Kidney (tissue), 14 donors: ENCODE results near the gene HNRNPAB. TPM values are rescaled to one million over a fixed set of nuclear protein-coding genes. Genes with fewer than 3 reads are reported as not detected.
A peak's percentile ranks its signal among the peaks of the same experiment; 100 is the strongest.

Experiments
- DNase-seq, 5 donors: peaks; one replicate each; pipeline ENCODE4 v3.0.0-alpha.2; 2013 to 2020
- FAIRE-seq: peaks from 2 replicates; lab custom pipeline; 2012; peaks lifted over from hg19 to GRCh38; lab: Jason Lieb, UNC
- H3K27ac ChIP-seq, 2 donors: one replicate each; pipeline ENCODE4 v1.7.0; 2013; ENCODE audit warnings: low read depth in 2 of 2, low read length in 2 of 2, inconsistent platforms in 1 of 2
- H3K27me3 ChIP-seq: one replicate; pipeline ENCODE4 v1.7.1; 2013; ENCODE audit warnings: low read length, inconsistent platforms; ENCODE audit not compliant: control insufficient read depth, insufficient read depth
- H3K36me3 ChIP-seq, 3 donors: one replicate each; pipeline versions ENCODE4 v1.7.0 to v1.7.1; 2013; ENCODE audit warnings: low read length in 3 of 3, control low read depth in 1 of 3, inconsistent platforms in 1 of 3; ENCODE audit not compliant: insufficient read depth in 3 of 3, control insufficient read depth in 2 of 3
- H3K4me1 ChIP-seq, 3 donors: one replicate each; pipeline versions ENCODE4 v1.7.0 to v1.7.1; 2013; ENCODE audit warnings: low read length in 3 of 3, inconsistent platforms in 1 of 3, low read depth in 1 of 3; ENCODE audit not compliant: control insufficient read depth in 2 of 3, insufficient read depth in 2 of 3
- H3K4me3 ChIP-seq, 3 donors: one replicate each; pipeline versions ENCODE4 v1.7.0 to v1.8.1; 2013; ENCODE audit warnings: low read length in 3 of 3, control low read depth in 1 of 3, inconsistent platforms in 1 of 3
- H3K9ac ChIP-seq, 3 donors: one replicate each; pipeline versions ENCODE4 v1.7.0 to v1.7.1; 2013; ENCODE audit warnings: low read length in 3 of 3, control low read depth in 1 of 3, inconsistent platforms in 1 of 3
- H3K9me3 ChIP-seq, 3 donors: one replicate each; pipeline versions ENCODE4 v1.7.0 to v1.7.1; 2013; ENCODE audit warnings: low read length in 3 of 3, control low read depth in 1 of 3, inconsistent platforms in 1 of 3; ENCODE audit not compliant: control insufficient read depth in 2 of 3, insufficient read depth in 1 of 3
- intact Hi-C: fragments of 100-400 bp; cut with DNase I; formaldehyde crosslinking; loops from one replicate; pipeline ENCODE4 v1.11.1; 2022
- polyA plus RNA-seq: library from polyadenylated mRNA; stranded (reverse); fragments of 350-450 nt; fragmentation: Illumina TruSeq; extraction: RNeasy Lipid Tissue Mini Kit (QIAGEN cat#74804); gene quantifications from one replicate; pipeline ENCODE4 v1.2.3, GENCODE V29; 2014; ENCODE audit warnings: low read depth, low replicate concordance; ENCODE audit not compliant: insufficient read depth
- total RNA-seq: library from RNA; stranded (reverse); fragmentation: NEBNext Ultra II Directional; extraction: Animal tissue kit (Norgen Biotek cat#: 25700); gene quantifications from one replicate; pipeline ENCODE4 v1.2.1, GENCODE V29; 2021
- TF ChIP-seq, protein P1 (sequence below): IDR thresholded peaks from 3 replicates; pipeline ENCODE4 v1.5.1; 2012; ENCODE audit warnings: mild to moderate bottlenecking, moderate library complexity, borderline replicate concordance; ENCODE audit not compliant: insufficient read depth; ENCODE audit errors: extremely low read depth
- donor health status: control.
- donor health status: control.
- donor health status: control.
- donor health status: control.
- donor health status: control.
- donor health status: DM: yes; HTN: yes; CAD: no.
- donor health status: Normal renal cell carcinoma (clear cell type).

Gene HNRNPAB
- total and polyA plus RNA-seq, 2 donors from 2014 or later, result 81.8 to 130 TPM

DNA sequence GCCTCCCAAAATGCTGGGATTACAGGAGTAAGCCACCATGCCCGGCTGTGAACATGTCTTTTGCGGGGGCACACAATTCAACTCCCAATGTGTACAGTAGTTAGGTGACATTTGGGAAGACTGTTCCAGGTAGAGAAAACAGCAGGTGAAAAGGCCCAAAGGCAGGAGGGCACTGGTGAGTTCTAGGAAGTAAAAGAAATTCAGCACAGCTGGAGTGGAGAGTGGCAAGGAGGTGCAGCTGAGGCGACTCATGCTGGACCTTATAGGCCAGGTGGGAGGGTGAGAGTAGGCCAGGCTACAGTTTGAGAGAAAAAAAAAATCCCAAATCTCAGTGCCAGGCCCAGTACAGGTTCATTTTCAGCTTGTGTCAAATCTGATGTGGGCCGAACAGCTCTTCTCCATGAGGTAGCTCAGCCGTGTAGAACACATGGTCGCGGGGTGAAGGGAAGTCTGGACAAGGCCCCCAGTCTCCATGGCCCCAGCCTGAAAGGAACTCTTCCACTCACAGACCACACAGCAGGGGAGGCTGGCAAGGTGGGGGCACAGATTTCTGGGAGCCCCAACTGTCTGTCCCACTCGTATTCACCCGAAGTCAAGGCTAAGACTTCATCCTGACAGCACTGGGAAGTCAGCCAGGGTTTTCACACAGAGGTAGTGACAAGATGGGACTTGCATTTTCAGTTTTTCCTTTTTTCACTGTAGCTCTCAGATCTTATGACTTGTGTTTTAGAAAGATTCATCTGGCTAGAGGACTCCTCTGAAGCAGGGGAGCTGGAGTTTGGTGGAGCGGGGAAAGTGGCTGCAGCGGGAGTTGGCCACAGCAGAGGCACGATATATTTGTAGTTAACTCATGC, 4.5 kb upstream of the HNRNPAB start:
- Histone ChIP-seq H3K27ac (no peak overlapping the region), H3K9me3 (no peaks in the 10 kb centered on the region), H3K27me3 (no peaks in the 10 kb centered on the region), H3K36me3 (no peaks in the 10 kb centered on the region), H3K4me1 (peaks cover 0 to 2% (median 0%) of the 10 kb centered on the region in 3 donors), H3K4me3 (no peak overlapping the region), H3K9ac (no peak overlapping the region)
- TF ChIP-seq, protein P1, sequence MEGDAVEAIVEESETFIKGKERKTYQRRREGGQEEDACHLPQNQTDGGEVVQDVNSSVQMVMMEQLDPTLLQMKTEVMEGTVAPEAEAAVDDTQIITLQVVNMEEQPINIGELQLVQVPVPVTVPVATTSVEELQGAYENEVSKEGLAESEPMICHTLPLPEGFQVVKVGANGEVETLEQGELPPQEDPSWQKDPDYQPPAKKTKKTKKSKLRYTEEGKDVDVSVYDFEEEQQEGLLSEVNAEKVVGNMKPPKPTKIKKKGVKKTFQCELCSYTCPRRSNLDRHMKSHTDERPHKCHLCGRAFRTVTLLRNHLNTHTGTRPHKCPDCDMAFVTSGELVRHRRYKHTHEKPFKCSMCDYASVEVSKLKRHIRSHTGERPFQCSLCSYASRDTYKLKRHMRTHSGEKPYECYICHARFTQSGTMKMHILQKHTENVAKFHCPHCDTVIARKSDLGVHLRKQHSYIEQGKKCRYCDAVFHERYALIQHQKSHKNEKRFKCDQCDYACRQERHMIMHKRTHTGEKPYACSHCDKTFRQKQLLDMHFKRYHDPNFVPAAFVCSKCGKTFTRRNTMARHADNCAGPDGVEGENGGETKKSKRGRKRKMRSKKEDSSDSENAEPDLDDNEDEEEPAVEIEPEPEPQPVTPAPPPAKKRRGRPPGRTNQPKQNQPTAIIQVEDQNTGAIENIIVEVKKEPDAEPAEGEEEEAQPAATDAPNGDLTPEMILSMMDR, result no peak
- FAIRE-seq (no peak), DNase-seq (no peak)
- intact Hi-C loops, result no loop called here

DNA sequence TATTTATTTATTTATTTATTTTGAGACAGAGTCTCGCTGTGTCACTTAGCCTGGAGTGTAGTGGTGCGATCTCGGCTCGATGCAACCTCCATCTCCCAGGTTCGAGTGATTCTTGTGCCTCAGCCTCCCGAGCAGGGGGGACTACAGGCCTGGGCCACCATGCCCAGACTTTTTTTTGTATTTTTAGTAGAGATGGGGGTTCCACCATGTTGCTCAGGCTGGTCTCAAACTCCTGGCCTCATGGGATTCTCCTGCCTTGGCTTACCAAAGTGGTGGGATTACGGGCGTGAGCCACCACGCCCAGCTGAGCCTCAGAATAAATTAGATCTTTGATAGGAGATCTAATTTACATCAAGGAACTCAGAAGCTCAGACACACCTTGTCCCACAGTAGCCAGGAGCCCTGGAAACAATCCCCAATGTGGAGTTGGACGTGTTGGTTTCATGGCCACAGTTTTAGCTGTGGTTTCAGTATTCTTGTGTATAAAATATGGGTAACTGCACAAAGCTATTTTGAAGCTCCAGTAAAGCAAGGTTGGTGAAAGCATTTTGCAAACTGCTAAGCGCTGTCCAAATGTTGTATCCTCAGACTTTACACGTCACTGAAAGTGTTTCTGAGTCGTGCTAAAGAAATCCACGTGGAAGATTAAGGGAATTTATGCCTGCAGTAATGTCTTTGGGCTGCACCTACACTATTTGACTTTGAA, 3.0 kb upstream of the HNRNPAB start:
- Histone ChIP-seq H3K4me3 (no peak overlapping the region), H3K36me3 (peaks cover 0 to 2% (median 0%) of the 10 kb centered on the region in 3 donors), H3K27me3 (no peaks in the 10 kb centered on the region), H3K27ac (no peak overlapping the region), H3K9me3 (no peaks in the 10 kb centered on the region), H3K9ac (no peak overlapping the region), H3K4me1 (peaks cover 3 to 9% (median 9%) of the 10 kb centered on the region in 3 donors)
- no peak for FAIRE-seq
- intact Hi-C loops, result no loop called here
- TF ChIP-seq, protein P1, result no peak
- peak in 1 of 5 donors; percentile 31 for DNase-seq

DNA sequence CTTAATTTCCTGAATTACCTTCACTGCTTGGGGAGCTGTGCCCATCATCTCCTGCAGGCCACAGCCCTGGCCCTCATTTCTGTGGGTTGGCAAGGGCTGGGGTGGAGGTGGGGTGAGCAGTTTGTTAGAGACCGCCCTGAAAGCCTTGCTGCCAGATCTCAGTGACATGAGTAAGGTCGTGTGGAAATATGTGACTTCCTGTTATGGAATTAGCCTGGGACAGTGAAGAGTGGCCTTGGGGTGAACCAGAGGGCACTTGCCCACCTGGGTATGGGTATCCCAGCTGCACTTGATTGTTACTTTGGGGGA, 2.5 kb upstream of the HNRNPAB start:
- no peak for FAIRE-seq

More for the DNA sequence above, 2.5 kb upstream of the HNRNPAB start:
- H3K27ac ChIP-seq, result no peak overlapping the region
- H3K36me3 ChIP-seq, result peaks cover 2 to 4% (median 3%) of the 10 kb centered on the region in 3 donors
- H3K27me3 ChIP-seq, result no peaks in the 10 kb centered on the region
- TF ChIP-seq, protein P1, result no peak
- no peaks in the 10 kb centered on the region for H3K9me3 ChIP-seq
- peak in 1 of 5 donors; percentile 29 for DNase-seq
- intact Hi-C loops, result no loop called here
- no peak overlapping the region for H3K9ac ChIP-seq
- H3K4me1 ChIP-seq, result peaks cover 3 to 14% (median 11%) of the 10 kb centered on the region in 3 donors
- no peak overlapping the region for H3K4me3 ChIP-seq
